Loucy (cell line): ENCODE measurements around the gene GRM7.

Source experiments
- H2AFZ ChIP-seq: fragments of 200-600 bp; sonication (generic); 2 replicates; pipeline ENCODE4 v1.6.0; 2016; ENCODE audit warnings: antibody characterized with exemption, mild to moderate bottlenecking, low read length, moderate library complexity
- H3F3A ChIP-seq: fragments of 200-600 bp; 2 replicates; pipeline ENCODE4 v1.6.0; 2016; ENCODE audit warnings: antibody characterized with exemption, low read depth, mild to moderate bottlenecking
- H3K27me3 ChIP-seq: fragments of 200-600 bp; sonication (generic); 2 replicates; pipeline ENCODE4 v1.6.1; 2014; ENCODE audit warnings: low read length, mild to moderate bottlenecking; ENCODE audit not compliant: insufficient read depth, poor library complexity, severe bottlenecking
- H3K36me3 ChIP-seq: fragments of 200-600 bp; sonication (generic); 2 replicates; pipeline ENCODE4 v1.6.1; 2016; ENCODE audit warnings: low read length; ENCODE audit not compliant: insufficient read depth
- H3K4me1 ChIP-seq: fragments of 200-600 bp; sonication (generic); 2 replicates; pipeline ENCODE4 v1.5.1; 2014; ENCODE audit warnings: low read length, mild to moderate bottlenecking; ENCODE audit not compliant: insufficient read depth, poor library complexity, severe bottlenecking
- H3K4me2 ChIP-seq: fragments of 200-600 bp; sonication (generic); 2 replicates; pipeline ENCODE4 v1.6.0; 2014; ENCODE audit warnings: antibody characterized with exemption, low read length, low read depth, mild to moderate bottlenecking; ENCODE audit not compliant: poor library complexity, severe bottlenecking
- H3K4me3 ChIP-seq: fragments of 200-600 bp; sonication (generic); 2 replicates; pipeline ENCODE4 v1.5.1; 2014; ENCODE audit warnings: low read length, mild to moderate bottlenecking, mixed read lengths; ENCODE audit not compliant: poor library complexity, severe bottlenecking
- H3K79me2 ChIP-seq: fragments of 200-600 bp; sonication (generic); 2 replicates; pipeline ENCODE4 v1.6.1; 2014; ENCODE audit warnings: low read length; ENCODE audit not compliant: insufficient read depth
- H3K9ac ChIP-seq: fragments of 200-600 bp; sonication (generic); 2 replicates; pipeline ENCODE4 v1.6.0; 2014; ENCODE audit warnings: mild to moderate bottlenecking, low read depth, low read length, moderate library complexity; ENCODE audit not compliant: poor library complexity, severe bottlenecking
- H3K9me2 ChIP-seq: fragments of 200-600 bp; sonication (generic); replicated peaks from 2 replicates; pipeline ENCODE4 v1.6.1; 2016; ENCODE audit warnings: low read depth, low read length, mixed read lengths
- H3K9me3 ChIP-seq: fragments of 200-600 bp; sonication (generic); 2 replicates; pipeline ENCODE4 v1.6.1; 2014; ENCODE audit warnings: mild to moderate bottlenecking, antibody characterized with exemption, low read length, low read depth; ENCODE audit not compliant: insufficient read depth
- H4K20me1 ChIP-seq: fragments of 200-600 bp; sonication (generic); 2 replicates; pipeline ENCODE4 v1.6.0; 2014; ENCODE audit warnings: antibody characterized with exemption, low read length, mild to moderate bottlenecking; ENCODE audit not compliant: insufficient read depth, poor library complexity, severe bottlenecking
- CTCF ChIP-seq: fragments of 200-600 bp; sonication (generic); conservative IDR thresholded peaks from 2 replicates; pipeline ENCODE4 v1.5.1; 2014; ENCODE audit warnings: mild to moderate bottlenecking, antibody characterized with exemption, low read length
- EZH2phosphoT487 ChIP-seq: fragments of 200-600 bp; IDR thresholded peaks from 2 replicates; pipeline ENCODE4 v1.6.1; 2018; ENCODE audit warnings: antibody characterized with exemption, mild to moderate bottlenecking, moderate library complexity, borderline replicate concordance

Gene GRM7

GRCh38 chr3:7734456-7734855 lies 873.5 kb downstream of the GRM7 start:
- Histone ChIP-seq H3K4me3 (no peak overlapping the region), H3F3A (no peaks in the 10 kb centered on the region), H3K4me1 (no peaks in the 10 kb centered on the region), H4K20me1 (no peaks in the 10 kb centered on the region), H3K79me2 (no peaks in the 10 kb centered on the region), H3K4me2 (no peak overlapping the region), H3K9me3 (no peaks in the 10 kb centered on the region), H3K9me2 (no peaks in the 10 kb centered on the region), H2AFZ (no peak overlapping the region), H3K27me3 (no peaks in the 10 kb centered on the region), H3K9ac (no peak overlapping the region), H3K36me3 (no peaks in the 10 kb centered on the region)
- TF ChIP-seq CTCF: no peak
- no peak for TF ChIP-seq EZH2phosphoT487

GRCh38 chr3:7737263-7737662 lies 876.3 kb downstream of the GRM7 start:
- Histone ChIP-seq H3K4me3 (no peak overlapping the region), H3K79me2 (no peaks in the 10 kb centered on the region), H2AFZ (no peak overlapping the region), H3F3A (no peaks in the 10 kb centered on the region), H3K4me2 (no peak overlapping the region), H3K9me3 (no peaks in the 10 kb centered on the region), H3K4me1 (no peaks in the 10 kb centered on the region), H3K9ac (no peak overlapping the region), H3K36me3 (no peaks in the 10 kb centered on the region), H4K20me1 (no peaks in the 10 kb centered on the region), H3K9me2 (no peaks in the 10 kb centered on the region), H3K27me3 (no peaks in the 10 kb centered on the region)
- TF ChIP-seq EZH2phosphoT487 (no peak), CTCF (no peak)

GRCh38 chr3:7739754-7740153 lies 878.8 kb downstream of the GRM7 start:
- H3K4me3 ChIP-seq: no peak overlapping the region
- no peaks in the 10 kb centered on the region for H3F3A ChIP-seq
- no peak overlapping the region for H2AFZ ChIP-seq
- no peak overlapping the region for H3K4me2 ChIP-seq
- TF ChIP-seq EZH2phosphoT487 (no peak), CTCF (no peak)
- H3K79me2 ChIP-seq: no peaks in the 10 kb centered on the region
- H3K36me3 ChIP-seq: no peaks in the 10 kb centered on the region
- H3K9ac ChIP-seq: no peak overlapping the region
- H4K20me1 ChIP-seq: no peaks in the 10 kb centered on the region
- H3K27me3 ChIP-seq: no peaks in the 10 kb centered on the region
- H3K4me1 ChIP-seq: no peaks in the 10 kb centered on the region
- H3K9me3 ChIP-seq: no peaks in the 10 kb centered on the region
- H3K9me2 ChIP-seq: no peaks in the 10 kb centered on the region
